Measurements from ENCODE around the gene DHX15. TPM values are rescaled to one million over a fixed set of nuclear protein-coding genes. Genes with fewer than 3 reads are reported as not detected.

Gene DHX15
- total RNA-seq, 1 experiment from 2014 or later = 287 TPM

DNA sequence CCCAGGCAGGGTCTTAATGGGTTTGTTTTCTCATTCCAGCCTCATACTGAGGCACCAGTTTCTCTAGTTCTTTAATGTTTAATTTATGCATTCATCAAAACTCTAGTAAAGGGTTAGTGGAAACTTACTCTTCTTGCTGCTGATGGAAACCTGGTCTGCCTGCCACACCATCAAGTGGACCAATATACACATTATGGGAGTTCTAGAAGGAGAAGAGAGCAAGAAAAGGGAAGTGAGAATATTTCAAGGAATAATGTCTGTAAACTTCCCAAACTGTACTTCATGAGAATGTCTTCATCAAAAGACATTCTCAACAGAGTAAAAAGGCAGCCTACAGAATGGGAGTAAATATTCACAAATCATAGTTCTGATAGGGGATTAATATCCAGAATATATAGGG is 20.9 kb upstream of the DHX15 start:
- no peaks in the 10 kb centered on the region for H3K79me2 ChIP-seq (ENCODE audit: insufficient read depth, low read length)
- no peaks in the 10 kb centered on the region for H3K23me2 ChIP-seq (ENCODE audit: insufficient read length, low read depth, low read length, poor library complexity, severe bottlenecking)
- H3K4me2 ChIP-seq (ENCODE audit: insufficient read depth, insufficient read length, low read length) = no peak overlapping the region
- H3K4me1 ChIP-seq (ENCODE audit: insufficient read depth, low read length) = peaks cover 1% of the 10 kb centered on the region; the same call in 1 of the 2 replicates
- H3K9me3 ChIP-seq (ENCODE audit: control insufficient read depth, low read depth, low read length) = no peaks in the 10 kb centered on the region
- TF ChIP-seq, protein P1, sequence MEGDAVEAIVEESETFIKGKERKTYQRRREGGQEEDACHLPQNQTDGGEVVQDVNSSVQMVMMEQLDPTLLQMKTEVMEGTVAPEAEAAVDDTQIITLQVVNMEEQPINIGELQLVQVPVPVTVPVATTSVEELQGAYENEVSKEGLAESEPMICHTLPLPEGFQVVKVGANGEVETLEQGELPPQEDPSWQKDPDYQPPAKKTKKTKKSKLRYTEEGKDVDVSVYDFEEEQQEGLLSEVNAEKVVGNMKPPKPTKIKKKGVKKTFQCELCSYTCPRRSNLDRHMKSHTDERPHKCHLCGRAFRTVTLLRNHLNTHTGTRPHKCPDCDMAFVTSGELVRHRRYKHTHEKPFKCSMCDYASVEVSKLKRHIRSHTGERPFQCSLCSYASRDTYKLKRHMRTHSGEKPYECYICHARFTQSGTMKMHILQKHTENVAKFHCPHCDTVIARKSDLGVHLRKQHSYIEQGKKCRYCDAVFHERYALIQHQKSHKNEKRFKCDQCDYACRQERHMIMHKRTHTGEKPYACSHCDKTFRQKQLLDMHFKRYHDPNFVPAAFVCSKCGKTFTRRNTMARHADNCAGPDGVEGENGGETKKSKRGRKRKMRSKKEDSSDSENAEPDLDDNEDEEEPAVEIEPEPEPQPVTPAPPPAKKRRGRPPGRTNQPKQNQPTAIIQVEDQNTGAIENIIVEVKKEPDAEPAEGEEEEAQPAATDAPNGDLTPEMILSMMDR (conservative IDR thresholded peaks at IDR 0.05) = no peak
- no peak overlapping the region for H3K9ac ChIP-seq (ENCODE audit: extremely low read depth, insufficient read length, low read length)
- no peak overlapping the region for H2AK5ac ChIP-seq (ENCODE audit: insufficient read length, low read length)
- no peaks in the 10 kb centered on the region for H4K20me1 ChIP-seq (ENCODE audit: control insufficient read depth, insufficient read depth, insufficient read length)
- peaks cover 7 to 22% of the 10 kb centered on the region in 2 experiments for H3K4me1 Mint-ChIP-seq
- no peak overlapping the region for H3K4ac ChIP-seq (ENCODE audit: low read depth, low read length)
- no peaks in the 10 kb centered on the region for H3K79me1 ChIP-seq (ENCODE audit: insufficient read depth, low read depth, low read length, poor library complexity, severe bottlenecking)
- H3K27me3 Mint-ChIP-seq (ENCODE audit: low read depth) = no peaks in the 10 kb centered on the region; the same call in 1 of the 2 replicates
- no peaks in the 10 kb centered on the region for H3K27me3 ChIP-seq (ENCODE audit: insufficient read depth, low read length)
- no peak overlapping the region for H2BK12ac ChIP-seq (ENCODE audit: insufficient read length, low read depth, low read length)
- no peak overlapping the region for H4K5ac ChIP-seq (ENCODE audit: insufficient read length, low read depth, low read length)
- no peak overlapping the region for H3K27ac Mint-ChIP-seq
- no peak overlapping the region for H4K91ac ChIP-seq (ENCODE audit: insufficient read length, low read depth, low read length)
- H3T11ph ChIP-seq (ENCODE audit: low read length) = no peak overlapping the region
- H2BK120ac ChIP-seq (ENCODE audit: low read depth, low read length, poor library complexity, severe bottlenecking) = no peak overlapping the region
- H3K9me3 Mint-ChIP-seq = no peaks in the 10 kb centered on the region; a peak in 1 of 5 replicates
- no peak overlapping the region for H3K23ac ChIP-seq (ENCODE audit: insufficient read length, low read depth, low read length)
- no peak for DNase-seq
- no peak overlapping the region for H3K4me3 Mint-ChIP-seq
- H2BK20ac ChIP-seq (ENCODE audit: low read depth, low read length, poor library complexity, severe bottlenecking) = no peak overlapping the region
- no peak overlapping the region for H2BK15ac ChIP-seq (ENCODE audit: low read depth, low read length)
- no peak overlapping the region for H3K56ac ChIP-seq (ENCODE audit: insufficient read length, low read depth, low read length)
- no peak overlapping the region for H4K8ac ChIP-seq (replicated peaks; ENCODE audit: insufficient read length, low read depth, low read length)
- H3K36me3 Mint-ChIP-seq (ENCODE audit: insufficient read depth in 1 of 3, low read depth in 3 of 3) = no peaks in the 10 kb centered on the region; a peak in 1 of 7 replicates
- H3K27ac ChIP-seq (ENCODE audit: insufficient read length, low read depth, low read length) = no peak overlapping the region
- H3K14ac ChIP-seq (ENCODE audit: insufficient read depth, low read length) = no peak overlapping the region
- no peak overlapping the region for H2AFZ ChIP-seq (ENCODE audit: low read length)
- H2BK5ac ChIP-seq (ENCODE audit: insufficient read length, low read length) = no peak overlapping the region
- H3K18ac ChIP-seq (ENCODE audit: insufficient read length, low read depth, low read length) = no peak overlapping the region
